ENCODE data around the gene PDE4B.

DNA sequence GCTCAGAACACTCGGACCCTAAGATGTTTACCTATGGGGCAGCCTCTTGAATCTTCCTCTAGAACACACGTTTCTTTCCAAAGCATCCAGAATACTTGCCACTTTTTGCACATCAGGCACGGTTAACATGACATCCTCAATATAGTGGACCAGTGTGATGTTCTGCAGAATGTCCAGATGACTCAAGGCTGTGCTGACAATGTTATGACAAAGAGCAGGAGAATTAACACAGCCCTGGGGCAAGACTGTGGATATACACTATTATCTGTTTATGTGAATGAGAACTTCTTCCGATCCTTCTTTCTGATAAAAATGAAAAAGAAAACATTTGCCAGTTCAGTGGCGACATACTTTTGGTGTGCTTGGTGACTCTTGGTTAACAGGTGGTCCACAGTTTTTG, 154.3 kb downstream of the PDE4B start:
- TF ChIP-seq POLR2AphosphoS5 (IDR thresholded peaks at IDR 0.05; ENCODE audit: insufficient read depth in 1 of 2, low read depth in 1 of 2): no peak
- TF ChIP-seq, protein P1, sequence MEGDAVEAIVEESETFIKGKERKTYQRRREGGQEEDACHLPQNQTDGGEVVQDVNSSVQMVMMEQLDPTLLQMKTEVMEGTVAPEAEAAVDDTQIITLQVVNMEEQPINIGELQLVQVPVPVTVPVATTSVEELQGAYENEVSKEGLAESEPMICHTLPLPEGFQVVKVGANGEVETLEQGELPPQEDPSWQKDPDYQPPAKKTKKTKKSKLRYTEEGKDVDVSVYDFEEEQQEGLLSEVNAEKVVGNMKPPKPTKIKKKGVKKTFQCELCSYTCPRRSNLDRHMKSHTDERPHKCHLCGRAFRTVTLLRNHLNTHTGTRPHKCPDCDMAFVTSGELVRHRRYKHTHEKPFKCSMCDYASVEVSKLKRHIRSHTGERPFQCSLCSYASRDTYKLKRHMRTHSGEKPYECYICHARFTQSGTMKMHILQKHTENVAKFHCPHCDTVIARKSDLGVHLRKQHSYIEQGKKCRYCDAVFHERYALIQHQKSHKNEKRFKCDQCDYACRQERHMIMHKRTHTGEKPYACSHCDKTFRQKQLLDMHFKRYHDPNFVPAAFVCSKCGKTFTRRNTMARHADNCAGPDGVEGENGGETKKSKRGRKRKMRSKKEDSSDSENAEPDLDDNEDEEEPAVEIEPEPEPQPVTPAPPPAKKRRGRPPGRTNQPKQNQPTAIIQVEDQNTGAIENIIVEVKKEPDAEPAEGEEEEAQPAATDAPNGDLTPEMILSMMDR (IDR thresholded peaks at IDR 0.05): no peak

All from vagina (tissue), 2 donors.